ENCODE measurements around the gene DSG1. TPM values are rescaled to one million over a fixed set of nuclear protein-coding genes. Genes with fewer than 3 reads are reported as not detected.
"Not testable (repeated sequence)": the region's sequence is repeated elsewhere in the genome, so short reads cannot be mapped to it uniquely, and the experiment has no call there.

DSG1 gene
- polyA plus RNA-seq, 1 experiment: not detected

GRCh38 chr18:31274931-31275330 is 43.0 kb upstream of the DSG1 start:
- Histone ChIP-seq H3K27me3 (ENCODE audit: control insufficient read depth, insufficient read depth, low read length) (no peaks in the 10 kb centered on the region), H3K27ac (ENCODE audit: low read depth, low read length) (no peak overlapping the region), H3K9me3 (ENCODE audit: control insufficient read depth, insufficient read depth, low read length) (peaks cover 2% of the 10 kb centered on the region; the same call in 1 of the 2 replicates), H3K4me3 (ENCODE audit: low read depth, low read length) (no peak overlapping the region)
- no peak for DNase-seq (ENCODE audit: low read depth, low spot score)
- ChIA-PET POLR2A (no interaction called here), CTCF (no interaction called here)
- TF ChIP-seq CTCF (IDR thresholded peaks at IDR 0.05; ENCODE audit: low read depth, low read length): no peak

GRCh38 chr18:31275722-31276463 is 42.1 kb upstream of the DSG1 start:
- Histone ChIP-seq H3K4me3 (ENCODE audit: low read depth, low read length) (no peak overlapping the region), H3K27me3 (ENCODE audit: control insufficient read depth, insufficient read depth, low read length) (no peaks in the 10 kb centered on the region), H3K9me3 (ENCODE audit: control insufficient read depth, insufficient read depth, low read length) (peaks cover 2% of the 10 kb centered on the region; the same call in 1 of the 2 replicates), H3K27ac (ENCODE audit: low read depth, low read length) (no peak overlapping the region)
- TF ChIP-seq CTCF (IDR thresholded peaks at IDR 0.05; ENCODE audit: low read depth, low read length): no peak
- ChIA-PET CTCF (no interaction called here), POLR2A (no interaction called here)
- no peak for DNase-seq (ENCODE audit: low read depth, low spot score)

- peaks cover 2% of the 10 kb centered on the region; the same call in 1 of the 2 replicates for H3K9me3 ChIP-seq (ENCODE audit: control insufficient read depth, insufficient read depth, low read length)
- ChIA-PET POLR2A (no interaction called here), CTCF (no interaction called here)
- no peak for DNase-seq (ENCODE audit: low read depth, low spot score)
- no peak overlapping the region for H3K4me3 ChIP-seq (ENCODE audit: low read depth, low read length)
- H3K27ac ChIP-seq (ENCODE audit: low read depth, low read length): no peak overlapping the region
- no peak for TF ChIP-seq CTCF (IDR thresholded peaks at IDR 0.05; ENCODE audit: low read depth, low read length)
- H3K27me3 ChIP-seq (ENCODE audit: control insufficient read depth, insufficient read depth, low read length): no peaks in the 10 kb centered on the region
Measured at GRCh38 chr18:31278609-31279071, 39.3 kb upstream of the DSG1 start.

- H3K4me3 ChIP-seq (ENCODE audit: low read depth, low read length): no peak overlapping the region
- CTCF ChIA-PET: no interaction called here
- DNase-seq (ENCODE audit: low read depth, low spot score): no peak
- H3K9me3 ChIP-seq (ENCODE audit: control insufficient read depth, insufficient read depth, low read length): peaks cover 2% of the 10 kb centered on the region; the same call in 1 of the 2 replicates
- no peak for TF ChIP-seq CTCF (IDR thresholded peaks at IDR 0.05; ENCODE audit: low read depth, low read length)
- H3K27ac ChIP-seq (ENCODE audit: low read depth, low read length): no peak overlapping the region
- POLR2A ChIA-PET: no interaction called here
- no peaks in the 10 kb centered on the region for H3K27me3 ChIP-seq (ENCODE audit: control insufficient read depth, insufficient read depth, low read length)
Measured at GRCh38 chr18:31280502-31280901, 37.5 kb upstream of the DSG1 start.

GRCh38 chr18:31281437-31281836 is 36.5 kb upstream of the DSG1 start:
- DNase-seq (ENCODE audit: low read depth, low spot score): no peak
- POLR2A ChIA-PET: no interaction called here

GRCh38 chr18:31289446-31289845 is 28.5 kb upstream of the DSG1 start:
- CTCF ChIA-PET; H3K4me3 ChIP-seq (ENCODE audit: low read depth, low read length); POLR2A ChIA-PET; H3K27ac ChIP-seq (ENCODE audit: low read depth, low read length); DNase-seq (ENCODE audit: low read depth, low spot score); H3K27me3 ChIP-seq (ENCODE audit: control insufficient read depth, insufficient read depth, low read length): not testable (repeated sequence)
- H3K9me3 ChIP-seq (ENCODE audit: control insufficient read depth, insufficient read depth, low read length): peaks cover 22% of the 10 kb centered on the region

More at GRCh38 chr18:31281437-31281836, 36.5 kb upstream of the DSG1 start:
- Histone ChIP-seq H3K9me3 (ENCODE audit: control insufficient read depth, insufficient read depth, low read length) (peaks cover 2% of the 10 kb centered on the region; the same call in 1 of the 2 replicates), H3K4me3 (ENCODE audit: low read depth, low read length) (no peak overlapping the region), H3K27ac (ENCODE audit: low read depth, low read length) (no peak overlapping the region), H3K27me3 (ENCODE audit: control insufficient read depth, insufficient read depth, low read length) (no peaks in the 10 kb centered on the region)
- TF ChIP-seq CTCF (IDR thresholded peaks at IDR 0.05; ENCODE audit: low read depth, low read length): no peak
- CTCF ChIA-PET: no interaction called here

Measured in AG04450 (cell line).